ENCODE measurements around the gene DAB2IP.

Gene DAB2IP

DNA sequence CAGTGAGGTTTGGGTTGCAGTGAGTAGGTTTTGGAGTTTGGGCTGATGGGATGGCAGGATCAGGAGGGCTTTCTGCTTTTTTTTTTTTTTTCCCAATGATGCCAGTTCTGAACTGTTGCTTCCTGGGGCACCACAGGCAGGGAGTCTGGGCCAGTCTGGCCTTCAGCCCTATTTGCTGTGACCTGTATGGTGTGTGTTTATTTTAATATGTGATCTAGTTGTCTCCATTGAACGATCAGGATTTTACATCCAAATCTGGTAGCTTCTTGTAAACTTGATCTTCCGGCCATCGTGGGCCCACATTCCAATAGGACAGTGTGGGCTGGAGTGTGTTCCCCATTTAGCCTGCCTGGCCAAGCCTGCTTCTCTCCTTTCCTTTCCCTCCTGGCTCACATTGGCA is 25.8 kb upstream of the DAB2IP start:
- DNase-seq (ENCODE audit: low read depth in 2 of 2, low spot score in 1 of 2): no peak

GRCh38 chr9:121626012-121626411 is 25.4 kb upstream of the DAB2IP start:
- no peak for DNase-seq (ENCODE audit: low read depth in 2 of 2, low spot score in 1 of 2)

- DNase-seq (ENCODE audit: low read depth in 2 of 2, low spot score in 1 of 2): no peak
These were observed 24.0 kb upstream of the DAB2IP start for GRCh38 chr9:121627427-121627826.

GRCh38 chr9:121628401-121628800 is 23.0 kb upstream of the DAB2IP start:
- no peak for DNase-seq (ENCODE audit: low read depth in 2 of 2, low spot score in 1 of 2)

DNA sequence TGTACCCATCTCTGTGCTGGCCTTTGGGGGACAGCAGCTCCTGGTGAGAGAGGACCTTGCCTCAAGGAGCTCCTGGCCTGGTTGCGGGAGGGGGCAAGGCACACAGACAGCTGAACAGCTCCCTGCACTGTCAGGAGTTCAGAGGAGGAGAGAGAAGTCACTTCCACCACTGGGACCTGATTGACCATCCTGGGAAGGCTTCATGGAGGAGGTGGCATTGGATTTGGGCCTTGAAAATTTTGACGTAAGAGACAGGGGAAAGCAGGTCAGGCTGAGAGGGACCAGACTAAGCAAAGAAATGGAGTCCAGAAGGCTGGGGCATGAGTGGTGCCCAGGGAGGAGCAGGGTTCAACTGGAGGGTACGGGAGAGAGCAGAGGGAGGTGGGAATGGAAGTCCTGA is 20.3 kb upstream of the DAB2IP start:
- DNase-seq (ENCODE audit: low read depth in 2 of 2, low spot score in 1 of 2): no peak

- DNase-seq (ENCODE audit: low read depth in 2 of 2, low spot score in 1 of 2): no peak
These were observed 19.4 kb upstream of the DAB2IP start for GRCh38 chr9:121631978-121632418.

GRCh38 chr9:121633119-121633714 is 18.2 kb upstream of the DAB2IP start:
- DNase-seq (ENCODE audit: low read depth in 2 of 2, low spot score in 1 of 2): no peak

DNA sequence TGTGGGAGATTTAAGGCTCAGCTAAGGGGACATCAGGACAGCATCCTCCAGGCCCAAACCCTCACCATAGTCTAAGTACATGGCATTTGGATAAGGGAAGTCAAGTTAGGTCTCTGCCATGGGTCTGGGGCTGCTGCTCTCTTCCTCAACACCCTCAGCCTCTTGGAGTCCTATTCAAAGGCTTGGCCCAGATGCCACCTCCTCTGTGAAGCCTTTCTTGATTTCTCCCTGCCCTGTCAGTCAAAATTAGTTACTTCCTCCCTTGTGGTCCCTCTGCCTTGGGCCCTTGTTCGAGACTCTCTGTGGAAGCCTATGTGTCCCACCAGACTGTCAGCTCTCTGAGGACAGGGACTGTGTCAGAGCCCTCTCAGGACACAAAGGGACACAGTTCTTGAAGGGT is 17.7 kb upstream of the DAB2IP start:
- DNase-seq (ENCODE audit: low read depth in 2 of 2, low spot score in 1 of 2): no peak

DNA sequence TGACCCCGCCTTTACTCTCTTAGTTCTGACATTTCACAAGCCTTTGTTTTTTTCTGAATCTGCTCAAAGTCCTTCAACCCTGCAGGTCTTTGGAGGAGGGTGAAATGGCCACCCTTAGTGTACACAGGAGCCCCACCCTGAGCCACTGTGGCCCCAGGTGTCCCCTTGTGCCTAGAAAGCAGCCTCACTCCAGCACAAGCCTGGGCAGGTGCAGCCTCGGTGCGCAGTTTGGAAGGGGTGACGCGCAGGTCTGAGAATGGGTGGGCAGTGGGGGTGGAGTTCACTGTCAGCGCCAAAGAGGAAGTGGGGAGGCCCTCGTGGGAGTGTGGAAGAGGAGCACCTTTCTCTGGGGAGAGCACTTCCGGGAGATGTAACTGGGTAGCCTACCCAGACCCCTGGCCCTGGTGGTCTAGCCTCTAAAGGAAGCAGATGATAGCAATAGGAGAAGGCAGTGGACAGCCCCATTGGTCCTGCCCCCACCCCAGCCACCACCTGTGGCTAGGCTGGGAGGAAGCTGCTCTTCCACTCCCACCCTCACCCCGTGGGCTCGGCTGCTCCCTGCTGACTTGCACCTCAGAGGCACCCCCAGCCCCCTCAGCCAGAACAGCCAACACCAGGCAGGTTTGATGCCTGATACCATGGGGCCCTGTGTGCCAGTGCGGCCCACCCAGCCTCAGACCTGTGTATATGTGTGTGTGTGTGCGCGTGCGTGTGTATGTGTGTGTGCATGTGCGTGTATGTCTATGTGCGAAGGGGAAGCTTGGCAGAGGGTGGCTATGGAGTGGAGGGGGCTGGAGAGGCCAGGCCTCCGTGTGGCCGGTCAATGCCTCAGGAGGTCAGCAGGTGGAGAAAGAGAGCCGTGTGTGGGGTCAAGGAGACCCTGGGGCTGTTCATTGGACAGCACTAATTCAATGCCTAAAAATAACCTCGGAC is 16.8 kb upstream of the DAB2IP start:
- DNase-seq (ENCODE audit: low read depth in 2 of 2, low spot score in 1 of 2): no peak

DNA sequence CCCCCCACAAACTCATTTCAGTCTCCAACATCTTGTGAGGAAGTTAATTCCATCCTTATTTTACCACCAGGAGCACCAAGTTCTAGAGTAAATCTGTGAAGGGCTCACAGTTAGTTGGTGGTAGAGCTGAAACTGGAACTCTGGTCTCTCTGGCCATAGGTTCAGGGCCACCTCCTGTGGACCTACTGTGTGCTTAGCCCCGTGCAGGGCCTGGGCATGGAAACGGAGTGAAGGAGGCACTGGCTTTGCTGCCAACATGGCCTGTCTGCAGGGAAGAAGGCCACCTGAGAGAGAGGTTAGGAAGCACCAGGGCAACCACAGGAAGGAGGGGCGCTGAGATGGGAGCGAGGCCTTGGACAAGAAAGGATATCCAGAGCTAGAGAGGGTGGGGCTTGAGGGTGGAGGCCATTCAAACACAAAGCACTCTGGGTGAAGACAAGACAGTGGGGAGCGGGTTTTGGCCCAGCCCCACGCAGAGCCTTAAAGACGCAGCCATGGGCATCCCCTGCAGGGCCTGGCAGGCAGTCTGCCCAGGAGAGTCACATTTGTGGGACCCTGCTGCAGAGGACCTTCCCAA is 16.0 kb upstream of the DAB2IP start:
- no peak for DNase-seq (ENCODE audit: low read depth in 2 of 2, low spot score in 1 of 2)

- DNase-seq (ENCODE audit: low read depth in 2 of 2, low spot score in 1 of 2): no peak
These were observed 15.0 kb upstream of the DAB2IP start for GRCh38 chr9:121636341-121636865.

DNA sequence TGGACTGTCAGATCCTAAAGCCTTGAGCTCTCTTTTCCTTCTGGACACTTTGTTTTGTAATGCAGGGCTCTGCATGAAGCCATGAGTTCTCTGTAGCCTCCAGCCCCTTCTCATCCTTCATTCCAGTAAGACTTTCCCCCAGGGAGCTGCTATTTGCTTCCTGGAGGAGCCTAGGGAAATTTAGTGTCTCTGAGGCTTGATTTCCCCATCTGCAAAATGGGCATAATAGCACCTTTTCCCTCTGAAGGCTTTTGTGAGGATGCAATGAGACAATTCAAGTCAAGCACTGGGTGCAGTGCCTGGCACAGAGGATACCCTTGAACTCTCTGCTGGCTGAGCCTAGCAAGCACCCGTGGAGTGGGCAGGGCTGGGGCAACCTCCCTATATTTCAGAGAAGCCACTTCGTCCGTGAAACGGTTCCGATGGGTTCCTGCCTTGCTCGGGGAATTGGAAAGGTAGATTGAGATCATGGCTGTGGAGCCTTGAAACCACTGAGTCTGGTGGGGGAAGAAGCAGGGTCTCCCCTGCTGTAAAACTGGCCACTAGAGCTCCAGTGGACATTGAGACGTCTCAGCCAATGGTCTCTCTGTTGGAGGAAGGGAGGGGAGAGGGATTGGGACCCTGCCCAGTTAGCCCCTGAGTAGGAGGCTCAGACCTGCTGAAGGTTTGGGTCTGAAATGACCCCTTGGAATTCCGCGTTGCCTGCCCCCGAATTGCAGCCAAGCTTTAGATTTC is 14.3 kb upstream of the DAB2IP start:
- no peak for DNase-seq (ENCODE audit: low read depth in 2 of 2, low spot score in 1 of 2)

GRCh38 chr9:121637713-121638220 is 13.7 kb upstream of the DAB2IP start:
- DNase-seq (ENCODE audit: low read depth in 2 of 2, low spot score in 1 of 2): no peak

GRCh38 chr9:121638399-121638798 is 13.0 kb upstream of the DAB2IP start:
- DNase-seq (ENCODE audit: low read depth in 2 of 2, low spot score in 1 of 2): no peak

- no peak for DNase-seq (ENCODE audit: low read depth in 2 of 2, low spot score in 1 of 2)
These were observed 12.4 kb upstream of the DAB2IP start for GRCh38 chr9:121638901-121639592.

- DNase-seq (ENCODE audit: low read depth in 2 of 2, low spot score in 1 of 2): no peak
These were observed 11.8 kb upstream of the DAB2IP start for GRCh38 chr9:121639619-121640018.

DNA sequence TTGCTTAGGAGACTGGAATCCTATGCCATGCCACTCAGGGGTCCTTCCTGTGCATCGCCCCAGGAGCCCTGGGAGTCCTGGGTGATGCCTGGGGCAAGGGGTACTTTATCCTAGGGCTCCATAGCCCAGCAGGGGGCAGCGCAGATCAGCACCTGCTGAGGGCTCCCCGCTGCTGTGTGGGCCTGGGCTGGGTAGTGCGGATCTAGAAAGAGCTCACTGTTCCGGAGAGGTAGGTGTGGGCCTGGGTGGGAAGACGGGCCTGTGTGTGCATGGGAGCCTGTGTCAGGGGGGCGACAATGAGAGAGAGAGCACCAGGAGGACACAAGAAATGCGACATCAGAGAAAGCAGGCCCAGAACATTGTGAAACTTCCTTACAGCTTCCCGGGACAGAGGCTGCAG is 11.4 kb upstream of the DAB2IP start:
- DNase-seq (ENCODE audit: low read depth in 2 of 2, low spot score in 1 of 2): no peak

DNA sequence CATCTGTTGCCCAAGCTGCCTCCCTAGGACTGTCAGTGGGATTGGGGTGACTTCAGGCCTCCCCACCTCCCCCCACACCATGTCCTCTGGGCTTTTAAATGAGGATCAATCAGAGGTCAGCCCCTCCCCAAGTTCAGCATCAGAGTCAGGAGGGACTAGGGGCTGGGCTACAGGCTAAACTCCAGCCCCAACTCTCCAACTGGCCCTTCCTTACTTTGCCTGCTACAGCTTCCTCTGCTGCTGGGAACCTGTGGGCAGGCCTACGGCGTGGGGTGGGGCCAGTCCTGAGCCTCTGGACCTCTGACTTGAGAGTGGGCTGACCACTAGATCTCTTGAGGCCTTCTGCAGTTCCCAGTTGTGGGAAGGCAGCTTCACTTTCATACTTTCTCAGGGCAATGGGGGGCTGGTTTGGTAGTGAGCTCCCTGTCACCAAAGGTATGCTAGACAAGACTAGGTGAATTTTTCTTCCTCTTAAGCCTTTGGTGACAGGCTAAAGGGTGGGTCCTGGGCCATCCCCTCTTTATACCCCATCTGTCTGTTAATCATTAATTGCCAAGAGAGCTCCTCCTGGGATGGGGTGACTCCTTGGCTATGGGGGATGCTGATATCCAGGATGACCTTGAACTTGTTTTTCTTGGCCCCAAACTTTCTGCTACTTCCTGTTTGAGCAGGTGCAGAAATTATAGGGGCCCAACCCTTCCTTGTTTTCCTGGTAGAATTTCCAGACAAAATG is 10.8 kb upstream of the DAB2IP start:
- no peak for DNase-seq (ENCODE audit: low read depth in 2 of 2, low spot score in 1 of 2)

GRCh38 chr9:121641224-121641611 is 10.2 kb upstream of the DAB2IP start:
- no peak for DNase-seq (ENCODE audit: low read depth in 2 of 2, low spot score in 1 of 2)

GRCh38 chr9:121642758-121643157 is 8.7 kb upstream of the DAB2IP start:
- DNase-seq (ENCODE audit: low read depth in 2 of 2, low spot score in 1 of 2): no peak
